Left renal pelvis (tissue), 4 donors: ENCODE measurements around the gene CLINT1. TPM values are rescaled to one million over a fixed set of nuclear protein-coding genes. Genes with fewer than 3 reads are reported as not detected.

Source experiments
- polyA plus RNA-seq, 4 donors: library from polyadenylated mRNA; unstranded; fragments of 120-200 nt; gene quantifications; one replicate each; pipeline ENCODE4 v1.2.1, GENCODE V29; 2013; ENCODE audit not compliant: insufficient read length in 4 of 4

Gene CLINT1
- polyA plus RNA-seq, 4 donors, result 73.2 to 138 (median 132) TPM

Other genes starting within 250 kb of the CLINT1 start
- gene SOX30, start 206.7 kb downstream of the CLINT1 start, polyA plus RNA-seq, result under 1 TPM; 0.30 to 0.76 (median 0.56) TPM
- gene C5orf52, start 187.6 kb downstream of the CLINT1 start, polyA plus RNA-seq, result not detected
- 10 to 100 TPM; 22.6 to 28.0 (median 26.3) TPM for gene THG1L, start 127.7 kb downstream of the CLINT1 start, polyA plus RNA-seq
- gene LSM11, start 115.4 kb downstream of the CLINT1 start, polyA plus RNA-seq, result 1 to 10 TPM; 6.6 to 8.8 (median 8.1) TPM